ENCODE data around the gene ZNRF1. TPM values are rescaled to one million over a fixed set of nuclear protein-coding genes. Genes with fewer than 3 reads are reported as not detected.

ZNRF1 gene
- total RNA-seq, 1 experiment from 2014 or later = 48.2 TPM

DNA sequence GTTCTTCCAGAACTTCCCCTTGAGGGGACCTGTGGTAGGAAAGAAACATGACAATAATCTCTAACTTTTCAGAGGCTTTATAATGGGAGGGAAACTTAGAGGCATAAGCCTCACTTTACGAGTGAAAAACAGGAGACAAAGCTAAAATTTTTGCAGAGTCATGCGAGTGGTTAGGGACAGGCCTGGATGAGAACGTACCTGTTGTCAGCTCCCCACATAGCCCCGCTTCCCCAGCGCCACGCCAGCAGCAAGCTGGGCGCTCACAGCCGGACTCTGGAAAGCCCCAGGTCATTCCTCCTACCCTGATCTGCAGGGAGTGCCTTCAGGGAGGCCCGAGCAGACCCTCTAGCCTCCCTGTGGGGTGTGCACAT, 64.1 kb downstream of the ZNRF1 start:
- H2AFZ ChIP-seq (ENCODE audit: low read depth, low read length, poor library complexity, severe bottlenecking) = no peak overlapping the region
- no TSS peak for BruUV-seq (replicated peaks)
- H3K9me3 ChIP-seq (ENCODE audit: control insufficient read depth in 1 of 2, insufficient read depth in 1 of 2, low read depth in 1 of 2, low read length in 2 of 2) = no peaks in the 10 kb centered on the region
- POLR2A ChIA-PET = no interaction called here
- peaks cover 73% of the 10 kb centered on the region for H3K79me2 ChIP-seq (ENCODE audit: insufficient read depth, low read length)
- H3K36me3 ChIP-seq (ENCODE audit: control insufficient read depth in 1 of 2, insufficient read depth in 2 of 2, low read length in 2 of 2) = no peaks in the 10 kb centered on the region
- H3K9ac ChIP-seq (ENCODE audit: low read length) = no peak overlapping the region
- CTCF ChIA-PET = no interaction called here
- no peak for TF ChIP-seq SRF (IDR thresholded peaks at IDR 0.05; ENCODE audit: low read depth)
- TF ChIP-seq, protein P1, sequence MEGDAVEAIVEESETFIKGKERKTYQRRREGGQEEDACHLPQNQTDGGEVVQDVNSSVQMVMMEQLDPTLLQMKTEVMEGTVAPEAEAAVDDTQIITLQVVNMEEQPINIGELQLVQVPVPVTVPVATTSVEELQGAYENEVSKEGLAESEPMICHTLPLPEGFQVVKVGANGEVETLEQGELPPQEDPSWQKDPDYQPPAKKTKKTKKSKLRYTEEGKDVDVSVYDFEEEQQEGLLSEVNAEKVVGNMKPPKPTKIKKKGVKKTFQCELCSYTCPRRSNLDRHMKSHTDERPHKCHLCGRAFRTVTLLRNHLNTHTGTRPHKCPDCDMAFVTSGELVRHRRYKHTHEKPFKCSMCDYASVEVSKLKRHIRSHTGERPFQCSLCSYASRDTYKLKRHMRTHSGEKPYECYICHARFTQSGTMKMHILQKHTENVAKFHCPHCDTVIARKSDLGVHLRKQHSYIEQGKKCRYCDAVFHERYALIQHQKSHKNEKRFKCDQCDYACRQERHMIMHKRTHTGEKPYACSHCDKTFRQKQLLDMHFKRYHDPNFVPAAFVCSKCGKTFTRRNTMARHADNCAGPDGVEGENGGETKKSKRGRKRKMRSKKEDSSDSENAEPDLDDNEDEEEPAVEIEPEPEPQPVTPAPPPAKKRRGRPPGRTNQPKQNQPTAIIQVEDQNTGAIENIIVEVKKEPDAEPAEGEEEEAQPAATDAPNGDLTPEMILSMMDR (IDR thresholded peaks at IDR 0.05 in 2 of 3, conservative IDR thresholded peaks at IDR 0.05 in 1 of 3; ENCODE audit: borderline replicate concordance in 1 of 3, insufficient read depth in 1 of 3, low read depth in 2 of 3, low read length in 2 of 3) = no peak; a peak in 1 of 6 replicates
- no peak for TF ChIP-seq TCF7L2 (IDR thresholded peaks at IDR 0.05; ENCODE audit: borderline replicate concordance, extremely low read depth, insufficient read depth, insufficient read length)
- TF ChIP-seq POLR2AphosphoS5 (IDR thresholded peaks at IDR 0.05; ENCODE audit: low read depth, low read length) = no peak
- TF ChIP-seq SP1 (IDR thresholded peaks at IDR 0.05; ENCODE audit: low read depth) = no peak
- no peak for TF ChIP-seq RAD21 (IDR thresholded peaks at IDR 0.05; ENCODE audit: low read depth)
- no peaks in the 10 kb centered on the region for H3K9me2 ChIP-seq (ENCODE audit: insufficient read depth)
- no peak overlapping the region for H3K4me3 ChIP-seq (replicated peaks in 1 of 2; ENCODE audit: low read depth in 1 of 2, low read length in 2 of 2)
- no peak overlapping the region for H3K4me2 ChIP-seq (ENCODE audit: low read length)
- RAD21 ChIA-PET (ENCODE audit: low non-redundant PET in 1 of 2, low total read pairs in 2 of 2, uncharacterized antibody in 2 of 2, unreplicated experiment in 2 of 2) = no interaction called here
- H3K27ac ChIP-seq (ENCODE audit: low read depth, low read length) = no peak overlapping the region
- H3K27me3 ChIP-seq (ENCODE audit: insufficient read depth, low read length) = no peaks in the 10 kb centered on the region
- intact Hi-C loops (cut with micrococcal nuclease) = no loop called here
- ATAC-seq = no peak
- no peaks in the 10 kb centered on the region; the same call in 1 of the 2 replicates for H4K20me1 ChIP-seq (ENCODE audit: insufficient read depth)
- no peaks in the 10 kb centered on the region; a peak in 1 of 4 replicates for H3K4me1 ChIP-seq (ENCODE audit: control insufficient read depth in 1 of 2, insufficient read depth in 2 of 2, low read length in 2 of 2)
- no peak for DNase-seq (ENCODE audit: low read depth, low spot score)

DNA sequence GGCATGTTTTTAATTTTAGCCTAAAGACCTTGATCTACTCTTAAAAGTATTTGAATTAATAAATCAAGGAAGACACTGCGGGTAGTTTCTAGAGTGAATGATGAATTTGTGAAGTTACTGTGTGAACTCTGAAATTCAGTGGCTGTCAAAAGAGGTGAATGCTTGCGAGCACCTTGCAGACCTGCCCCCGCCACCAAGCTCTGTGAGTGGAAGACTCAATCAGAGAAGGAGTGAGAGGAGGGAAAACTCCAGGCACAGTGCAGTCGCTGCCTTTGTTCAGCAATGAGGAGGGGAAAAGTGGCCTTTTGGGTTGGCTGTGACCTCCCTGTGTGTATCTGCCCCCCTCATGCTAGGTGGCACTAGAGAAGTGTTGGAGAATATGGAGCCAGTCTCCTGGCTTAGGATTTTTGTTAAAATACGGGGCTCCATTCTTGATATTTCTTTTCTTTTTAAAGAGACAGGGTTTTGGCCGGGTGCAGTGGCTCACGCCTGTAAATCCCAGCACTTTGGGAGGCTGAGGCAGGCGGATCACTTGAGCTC, 64.8 kb downstream of the ZNRF1 start:
- Histone ChIP-seq H3K4me2 (ENCODE audit: low read length) (no peak overlapping the region), H3K9me3 (ENCODE audit: control insufficient read depth in 1 of 2, insufficient read depth in 1 of 2, low read depth in 1 of 2, low read length in 2 of 2) (no peaks in the 10 kb centered on the region), H3K27me3 (ENCODE audit: insufficient read depth, low read length) (no peaks in the 10 kb centered on the region), H3K9me2 (ENCODE audit: insufficient read depth) (no peaks in the 10 kb centered on the region), H3K9ac (ENCODE audit: low read length) (no peak overlapping the region), H3K36me3 (ENCODE audit: control insufficient read depth in 1 of 2, insufficient read depth in 2 of 2, low read length in 2 of 2) (no peaks in the 10 kb centered on the region), H2AFZ (ENCODE audit: low read depth, low read length, poor library complexity, severe bottlenecking) (no peak overlapping the region), H3K27ac (ENCODE audit: low read depth, low read length) (no peak overlapping the region), H3K79me2 (ENCODE audit: insufficient read depth, low read length) (peaks cover 70% of the 10 kb centered on the region), H4K20me1 (ENCODE audit: insufficient read depth) (no peaks in the 10 kb centered on the region; the same call in 1 of the 2 replicates), H3K4me3 (replicated peaks in 1 of 2; ENCODE audit: low read depth in 1 of 2, low read length in 2 of 2) (no peak overlapping the region), H3K4me1 (ENCODE audit: control insufficient read depth in 1 of 2, insufficient read depth in 2 of 2, low read length in 2 of 2) (no peaks in the 10 kb centered on the region; a peak in 1 of 4 replicates)
- BruUV-seq (replicated peaks) = no TSS peak
- POLR2A ChIA-PET = no interaction called here
- intact Hi-C loops (cut with micrococcal nuclease) = no loop called here
- RAD21 ChIA-PET (ENCODE audit: low non-redundant PET in 1 of 2, low total read pairs in 2 of 2, uncharacterized antibody in 2 of 2, unreplicated experiment in 2 of 2) = no interaction called here
- DNase-seq (ENCODE audit: low read depth, low spot score) = no peak
- ATAC-seq = no peak
- CTCF ChIA-PET = no interaction called here
- TF ChIP-seq YY1 (IDR thresholded peaks at IDR 0.05; ENCODE audit: extremely low read depth, insufficient replicate concordance, low read depth, low read length) (no peak), EZH2phosphoT487 (IDR thresholded peaks at IDR 0.05; ENCODE audit: borderline replicate concordance) (no peak), TCF7L2 (IDR thresholded peaks at IDR 0.05; ENCODE audit: borderline replicate concordance, extremely low read depth, insufficient read depth, insufficient read length) (no peak), EGR1 (IDR thresholded peaks at IDR 0.05; ENCODE audit: low read depth) (no peak), ZNF274 (IDR thresholded peaks at IDR 0.05; ENCODE audit: low read depth, low read length) (no peak), ZFX (IDR thresholded peaks at IDR 0.05) (no peak), ELF1 (IDR thresholded peaks at IDR 0.05; ENCODE audit: borderline replicate concordance, low read depth) (no peak), CEBPB (IDR thresholded peaks at IDR 0.05; ENCODE audit: low read depth) (no peak)
- TF ChIP-seq, protein P2, sequence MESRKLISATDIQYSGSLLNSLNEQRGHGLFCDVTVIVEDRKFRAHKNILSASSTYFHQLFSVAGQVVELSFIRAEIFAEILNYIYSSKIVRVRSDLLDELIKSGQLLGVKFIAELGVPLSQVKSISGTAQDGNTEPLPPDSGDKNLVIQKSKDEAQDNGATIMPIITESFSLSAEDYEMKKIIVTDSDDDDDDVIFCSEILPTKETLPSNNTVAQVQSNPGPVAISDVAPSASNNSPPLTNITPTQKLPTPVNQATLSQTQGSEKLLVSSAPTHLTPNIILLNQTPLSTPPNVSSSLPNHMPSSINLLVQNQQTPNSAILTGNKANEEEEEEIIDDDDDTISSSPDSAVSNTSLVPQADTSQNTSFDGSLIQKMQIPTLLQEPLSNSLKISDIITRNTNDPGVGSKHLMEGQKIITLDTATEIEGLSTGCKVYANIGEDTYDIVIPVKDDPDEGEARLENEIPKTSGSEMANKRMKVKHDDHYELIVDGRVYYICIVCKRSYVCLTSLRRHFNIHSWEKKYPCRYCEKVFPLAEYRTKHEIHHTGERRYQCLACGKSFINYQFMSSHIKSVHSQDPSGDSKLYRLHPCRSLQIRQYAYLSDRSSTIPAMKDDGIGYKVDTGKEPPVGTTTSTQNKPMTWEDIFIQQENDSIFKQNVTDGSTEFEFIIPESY (IDR thresholded peaks at IDR 0.05; ENCODE audit: extremely low read depth, insufficient replicate concordance, low read length) = no peak
- TF ChIP-seq, protein P3, sequence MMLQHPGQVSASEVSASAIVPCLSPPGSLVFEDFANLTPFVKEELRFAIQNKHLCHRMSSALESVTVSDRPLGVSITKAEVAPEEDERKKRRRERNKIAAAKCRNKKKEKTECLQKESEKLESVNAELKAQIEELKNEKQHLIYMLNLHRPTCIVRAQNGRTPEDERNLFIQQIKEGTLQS (IDR thresholded peaks at IDR 0.05) = no peak
